ENCODE data around the gene FAM3A.
A peak's percentile ranks its signal among the peaks of the same experiment; 100 is the strongest.

FAM3A gene

DNA sequence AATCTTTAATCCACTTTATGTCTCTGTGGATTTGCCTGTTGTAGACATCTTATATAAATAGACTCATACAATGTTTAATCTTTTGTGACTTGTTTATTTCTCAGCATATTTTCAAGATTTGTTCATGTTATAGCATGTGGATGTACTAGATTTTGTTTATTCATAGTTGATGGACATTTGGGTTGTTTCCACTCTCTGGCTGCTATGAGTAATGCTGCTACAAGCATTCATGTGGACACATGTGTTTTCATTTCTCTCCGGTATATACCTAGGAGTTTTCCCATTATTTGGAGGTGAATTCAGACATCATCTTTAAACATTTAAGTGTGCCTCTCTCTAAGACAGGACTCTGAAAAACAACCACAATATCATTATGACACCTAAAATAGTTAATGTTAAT, 33.7 kb upstream of the FAM3A start:
- no peaks in the 10 kb centered on the region for H3F3A ChIP-seq (ENCODE audit: insufficient read depth, low read length)
- peaks cover 17% of the 10 kb centered on the region for H3K79me2 ChIP-seq (ENCODE audit: insufficient read depth, low read length)

DNA sequence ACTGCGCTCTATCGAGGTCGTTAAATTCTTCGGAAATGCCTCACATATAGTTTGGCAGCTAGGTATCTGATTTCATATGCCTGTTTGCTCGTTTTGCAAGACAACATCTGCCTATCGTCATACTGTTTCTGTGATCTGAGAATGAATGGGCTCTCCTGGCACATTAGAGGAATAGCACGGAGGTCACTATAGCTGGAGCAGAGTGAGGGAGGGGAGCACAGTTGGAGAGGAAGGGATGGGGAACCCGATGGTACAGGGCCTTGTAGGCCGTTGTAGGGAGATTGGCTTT, 31.9 kb upstream of the FAM3A start:
- Histone ChIP-seq H3K27ac (ENCODE audit: low read depth, low read length, poor library complexity, severe bottlenecking) (peak overlapping the region; percentile 87), H3K79me2 (ENCODE audit: insufficient read depth, low read length) (peaks cover 17% of the 10 kb centered on the region), H3K9me3 (ENCODE audit: low read length) (no peaks in the 10 kb centered on the region), H3K9ac (ENCODE audit: low read length) (peak overlapping the region; percentile 95), H3F3A (ENCODE audit: insufficient read depth, low read length) (no peaks in the 10 kb centered on the region), H4K20me1 (ENCODE audit: insufficient read depth, low read length) (no peaks in the 10 kb centered on the region), H3K9me2 (ENCODE audit: low read depth, low read length) (no peaks in the 10 kb centered on the region), H2AFZ (ENCODE audit: low read length) (no peak overlapping the region), H3K36me3 (ENCODE audit: insufficient read depth, low read length) (peaks cover 11% of the 10 kb centered on the region; the same call in 1 of the 2 replicates), H3K27me3 (ENCODE audit: insufficient read depth, low read length) (no peaks in the 10 kb centered on the region), H3K4me3 (ENCODE audit: low read depth, low read length, poor library complexity, severe bottlenecking) (peak overlapping the region; percentile 98), H3K4me2 (ENCODE audit: low read length) (peak overlapping the region; percentile 97), H3K4me1 (ENCODE audit: insufficient read depth, low read length, severe bottlenecking) (peaks cover 28% of the 10 kb centered on the region)
- no peak for TF ChIP-seq EZH2 (IDR thresholded peaks at IDR 0.05; ENCODE audit: borderline replicate concordance, low read length)
- TF ChIP-seq, protein P1, sequence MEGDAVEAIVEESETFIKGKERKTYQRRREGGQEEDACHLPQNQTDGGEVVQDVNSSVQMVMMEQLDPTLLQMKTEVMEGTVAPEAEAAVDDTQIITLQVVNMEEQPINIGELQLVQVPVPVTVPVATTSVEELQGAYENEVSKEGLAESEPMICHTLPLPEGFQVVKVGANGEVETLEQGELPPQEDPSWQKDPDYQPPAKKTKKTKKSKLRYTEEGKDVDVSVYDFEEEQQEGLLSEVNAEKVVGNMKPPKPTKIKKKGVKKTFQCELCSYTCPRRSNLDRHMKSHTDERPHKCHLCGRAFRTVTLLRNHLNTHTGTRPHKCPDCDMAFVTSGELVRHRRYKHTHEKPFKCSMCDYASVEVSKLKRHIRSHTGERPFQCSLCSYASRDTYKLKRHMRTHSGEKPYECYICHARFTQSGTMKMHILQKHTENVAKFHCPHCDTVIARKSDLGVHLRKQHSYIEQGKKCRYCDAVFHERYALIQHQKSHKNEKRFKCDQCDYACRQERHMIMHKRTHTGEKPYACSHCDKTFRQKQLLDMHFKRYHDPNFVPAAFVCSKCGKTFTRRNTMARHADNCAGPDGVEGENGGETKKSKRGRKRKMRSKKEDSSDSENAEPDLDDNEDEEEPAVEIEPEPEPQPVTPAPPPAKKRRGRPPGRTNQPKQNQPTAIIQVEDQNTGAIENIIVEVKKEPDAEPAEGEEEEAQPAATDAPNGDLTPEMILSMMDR (IDR thresholded peaks at IDR 0.05; ENCODE audit: low read length) = no peak

More for the DNA sequence above, 33.7 kb upstream of the FAM3A start:
- Histone ChIP-seq H3K9me3 (ENCODE audit: low read length) (no peaks in the 10 kb centered on the region), H3K4me2 (ENCODE audit: low read length) (peak overlapping the region; percentile 36; the same call in 1 of the 2 replicates), H3K9ac (ENCODE audit: low read length) (no peak overlapping the region), H3K36me3 (ENCODE audit: insufficient read depth, low read length) (peaks cover 11% of the 10 kb centered on the region), H4K20me1 (ENCODE audit: insufficient read depth, low read length) (no peaks in the 10 kb centered on the region), H3K27ac (ENCODE audit: low read depth, low read length, poor library complexity, severe bottlenecking) (no peak overlapping the region), H3K27me3 (ENCODE audit: insufficient read depth, low read length) (no peaks in the 10 kb centered on the region), H3K4me1 (ENCODE audit: insufficient read depth, low read length, severe bottlenecking) (peaks cover 24% of the 10 kb centered on the region), H3K9me2 (ENCODE audit: low read depth, low read length) (no peaks in the 10 kb centered on the region), H2AFZ (ENCODE audit: low read length) (no peak overlapping the region), H3K4me3 (ENCODE audit: low read depth, low read length, poor library complexity, severe bottlenecking) (peak overlapping the region; percentile 13)
- TF ChIP-seq, protein P1 (IDR thresholded peaks at IDR 0.05; ENCODE audit: low read length) = no peak
- no peak for TF ChIP-seq EZH2 (IDR thresholded peaks at IDR 0.05; ENCODE audit: borderline replicate concordance, low read length)

DNA sequence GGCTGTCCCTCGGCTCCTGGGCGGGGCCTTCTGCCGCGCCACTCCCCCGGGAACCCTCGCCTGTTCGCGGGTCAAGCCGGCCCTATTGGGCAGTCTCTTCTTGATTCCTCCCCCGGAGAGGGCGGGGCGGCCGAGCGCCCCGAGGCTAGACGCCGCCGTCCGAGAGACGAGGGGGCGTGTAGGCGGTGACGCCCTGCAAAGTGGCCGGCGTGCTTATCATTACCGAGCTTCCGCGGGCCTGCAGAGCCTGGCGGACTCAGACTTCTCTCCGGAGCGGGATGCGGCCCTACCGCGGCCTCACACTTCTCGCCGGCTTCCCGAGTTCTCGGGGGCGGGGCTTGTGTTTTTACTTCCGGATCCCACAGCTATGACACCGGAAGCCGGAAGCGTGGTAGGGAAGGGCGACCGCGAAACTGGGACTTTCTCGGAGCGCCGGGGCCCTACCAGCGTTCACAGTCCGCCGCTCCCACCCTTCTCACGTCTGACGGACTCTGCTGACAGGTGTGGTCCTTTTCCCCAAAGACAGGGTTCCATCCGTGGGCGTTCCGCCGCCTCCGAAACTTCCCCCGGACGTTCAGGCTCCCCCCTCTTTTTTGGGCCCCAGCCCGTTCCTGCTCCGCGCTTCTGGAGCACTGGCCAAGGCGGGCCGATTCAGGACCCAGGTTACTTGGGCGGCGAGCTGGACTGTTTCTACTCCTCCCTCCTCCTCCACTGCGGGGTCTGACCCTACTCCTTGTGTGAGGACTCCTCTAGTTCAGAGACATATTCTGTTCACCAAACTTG, 31.4 kb upstream of the FAM3A start, which contains the start of gene IKBKG:
IKBKG (plus strand) TSS at position 376 of the 783 bp plus-strand sequence. CDS start 4,383 bp downstream, outside the sequence.
- TF ChIP-seq, protein P1 (IDR thresholded peaks at IDR 0.05; ENCODE audit: low read length) = no peak
- TF ChIP-seq EZH2 (IDR thresholded peaks at IDR 0.05; ENCODE audit: borderline replicate concordance, low read length) = no peak
- H3K9me2 ChIP-seq (ENCODE audit: low read depth, low read length) = no peaks in the 10 kb centered on the region
- H3K4me3 ChIP-seq (ENCODE audit: low read depth, low read length, poor library complexity, severe bottlenecking) = peak within 1 kb of the TSS; percentile 98
- H3F3A ChIP-seq (ENCODE audit: insufficient read depth, low read length) = no peaks in the 10 kb centered on the region
- H3K9me3 ChIP-seq (ENCODE audit: low read length) = no peaks in the 10 kb centered on the region
- H3K79me2 ChIP-seq (ENCODE audit: insufficient read depth, low read length) = peaks cover 17% of the 10 kb centered on the region
- H3K36me3 ChIP-seq (ENCODE audit: insufficient read depth, low read length) = peaks cover 10% of the 10 kb centered on the region; the same call in 1 of the 2 replicates
- H2AFZ ChIP-seq (ENCODE audit: low read length) = no peak within 1 kb of the TSS
- no peaks in the 10 kb centered on the region for H3K27me3 ChIP-seq (ENCODE audit: insufficient read depth, low read length)
- peak within 1 kb of the TSS; percentile 95 for H3K9ac ChIP-seq (ENCODE audit: low read length)
- H3K4me1 ChIP-seq (ENCODE audit: insufficient read depth, low read length, severe bottlenecking) = peaks cover 28% of the 10 kb centered on the region
- H3K4me2 ChIP-seq (ENCODE audit: low read length) = peak within 1 kb of the TSS; percentile 97
- no peaks in the 10 kb centered on the region for H4K20me1 ChIP-seq (ENCODE audit: insufficient read depth, low read length)
- H3K27ac ChIP-seq (ENCODE audit: low read depth, low read length, poor library complexity, severe bottlenecking) = peak within 1 kb of the TSS; percentile 87

Measured in OCI-LY1 (cell line).